B cell (primary cell): ENCODE results near the gene TIAM2. TPM values are rescaled to one million over a fixed set of nuclear protein-coding genes. Genes with fewer than 3 reads are reported as not detected.

Experiments used
- ATAC-seq: fragments of 200-7000 bp; cut with Tn5 transposase; one replicate; pipeline ENCODE4 v1.10.0; 2021; ENCODE audit warnings: low read depth, mild to moderate bottlenecking, moderate number of reproducible peaks, moderate library complexity
- CTCF ChIA-PET: fragments of 350-600 bp; sonication (Branson Sonifier 250); formaldehyde crosslinking; loops from one replicate; lab custom pipeline; 2021; ENCODE audit warnings: antibody characterized with exemption, inconsistent platforms; lab: Charles Lee
- POLR2A ChIA-PET: fragments of 350-600 bp; sonication (Branson Sonifier 250); formaldehyde crosslinking; loops from one replicate; lab custom pipeline; 2021; ENCODE audit warnings: antibody characterized with exemption; lab: Charles Lee
- DNase-seq: peaks from one replicate; pipeline ENCODE4 v3.0.0; 2013
- H2AFZ ChIP-seq: 2 replicates; pipeline ENCODE4 v1.6.1; 2012; ENCODE audit warnings: mild to moderate bottlenecking, low read depth, low read length; ENCODE audit not compliant: insufficient read depth, poor library complexity, severe bottlenecking
- H3K27ac ChIP-seq, 2 donors: 1 replicate in 1 of 2; 2 replicates in 1 of 2; pipeline ENCODE4 v1.5.1; 2012 to 2013; ENCODE audit warnings: low read length in 2 of 2, mild to moderate bottlenecking in 2 of 2, moderate library complexity in 1 of 2
- H3K27me3 ChIP-seq, 4 experiments: fragments of 200-600 bp in 1 of 4; sonication (generic) in 1 of 4; replicated peaks in 1 of 4; 1 replicate in 2 of 4; 2 replicates in 2 of 4; pipeline versions ENCODE4 v1.6.1 to v1.7.0; 2013 to 2016; ENCODE audit warnings: low read length in 3 of 4, mild to moderate bottlenecking in 2 of 4, mixed read lengths in 1 of 4, moderate library complexity in 1 of 4; ENCODE audit not compliant: insufficient read depth in 4 of 4, control insufficient read depth in 3 of 4; ENCODE audit errors: control extremely low read depth in 1 of 4
- H3K36me3 ChIP-seq, 2 experiments: replicated peaks in 1 of 2; 1 replicate in 1 of 2; 2 replicates in 1 of 2; pipeline versions ENCODE4 v1.6.1 to v1.7.1; 2013; ENCODE audit warnings: low read length in 1 of 2; ENCODE audit not compliant: insufficient read depth in 2 of 2, control insufficient read depth in 1 of 2; ENCODE audit errors: control extremely low read depth in 1 of 2, extremely low read depth in 1 of 2
- H3K4me1 ChIP-seq, 2 donors: fragments of 200-600 bp in 1 of 2; sonication (generic) in 1 of 2; 1 replicate in 1 of 2; 2 replicates in 1 of 2; pipeline versions ENCODE4 v1.5.1 to v1.6.1; 2013 to 2017; ENCODE audit warnings: low read length in 2 of 2; ENCODE audit not compliant: control insufficient read depth in 2 of 2, insufficient read depth in 2 of 2
- H3K4me2 ChIP-seq: replicated peaks from 2 replicates; pipeline ENCODE3; 2012; ENCODE audit warnings: mild to moderate bottlenecking, low read depth, low read length; ENCODE audit not compliant: poor library complexity, severe bottlenecking
- H3K4me3 ChIP-seq, 5 experiments: fragments of 200-600 bp in 1 of 5; sonication (generic) in 1 of 5; 1 replicate in 3 of 5; 2 replicates in 2 of 5; pipeline versions ENCODE4 v1.5.1 to v1.7.0; 2011 to 2016; ENCODE audit warnings: low read length in 4 of 5, mild to moderate bottlenecking in 4 of 5, low read depth in 2 of 5, control low read depth in 1 of 5, moderate library complexity in 1 of 5; ENCODE audit not compliant: insufficient read depth in 1 of 5; ENCODE audit errors: control extremely low read depth in 1 of 5, extremely low read depth in 1 of 5
- H3K79me2 ChIP-seq: fragments of 200-600 bp; sonication (generic); one replicate; pipeline ENCODE4 v1.6.0; 2016; ENCODE audit warnings: low read length; ENCODE audit not compliant: control insufficient read depth, insufficient read depth
- H3K9ac ChIP-seq: fragments of 200-600 bp; sonication (generic); 2 replicates; pipeline ENCODE4 v1.6.1; 2017; ENCODE audit warnings: mild to moderate bottlenecking, low read length, moderate library complexity
- H3K9me3 ChIP-seq, 3 donors: one replicate each; pipeline versions ENCODE4 v1.6.1 to v1.7.1; 2013; ENCODE audit warnings: low read length in 2 of 3; ENCODE audit not compliant: control insufficient read depth in 2 of 3, insufficient read depth in 1 of 3; ENCODE audit errors: control extremely low read depth in 1 of 3
- H4K20me1 ChIP-seq: 2 replicates; pipeline ENCODE4 v1.6.0; 2012; ENCODE audit warnings: mild to moderate bottlenecking, low read length; ENCODE audit not compliant: insufficient read depth, control insufficient read depth, poor library complexity, severe bottlenecking
- H3K27ac Mint-ChIP-seq: one replicate; pipeline ENCODE4 v1.8.0; 2021; ENCODE audit warnings: mixed read lengths
- H3K27me3 Mint-ChIP-seq: one replicate; pipeline ENCODE4 v1.8.0; 2021; ENCODE audit warnings: mixed read lengths
- H3K4me1 Mint-ChIP-seq: one replicate; pipeline ENCODE4 v1.8.0; 2021; ENCODE audit warnings: mixed read lengths
- H3K4me3 Mint-ChIP-seq: one replicate; pipeline ENCODE4 v1.8.0; 2021; ENCODE audit warnings: mixed read lengths
- H3K9me3 Mint-ChIP-seq: one replicate; pipeline ENCODE4 v1.8.0; 2022; ENCODE audit warnings: mixed read lengths; ENCODE audit not compliant: insufficient read depth
- EZH2 ChIP-seq: IDR thresholded peaks from 2 replicates; pipeline ENCODE4 v1.6.1; 2012; ENCODE audit warnings: borderline replicate concordance, low read depth, mild to moderate bottlenecking, moderate library complexity, low read length; ENCODE audit not compliant: insufficient read depth, poor library complexity, severe bottlenecking
- WGBS: methylation state at CpG from one replicate; pipeline ENCODE4 v1.1.5; 2013; ENCODE audit warnings: missing lambda C conversion rate; ENCODE audit not compliant: insufficient coverage; 5-methylcytosine and 5-hydroxymethylcytosine counted together
- intact Hi-C: fragments of 100-400 bp; cut with micrococcal nuclease; formaldehyde crosslinking; loops from one replicate; pipeline ENCODE4 v1.10.0; 2022
- polyA plus RNA-seq: library from polyadenylated mRNA; depleted of rRNA; stranded (reverse); fragments of >200 nt; gene quantifications from 2 replicates; pipeline ENCODE4 v1.2.3, GENCODE V29; 2012
- total RNA-seq, 2 donors: library from RNA; stranded (reverse); fragments of 120-200 nt in 1 of 2; gene quantifications; 1 replicate in 1 of 2; 2 replicates in 1 of 2; pipeline versions ENCODE4 v1.2.3 to v1.2.4, GENCODE V29; 2013 to 2022
- TF ChIP-seq, protein P1 (sequence below): fragments of 200-600 bp; IDR thresholded peaks from one replicate; pipeline ENCODE4 v1.8.0; 2022; ENCODE audit warnings: antibody characterized with exemption, mild to moderate bottlenecking

TIAM2 gene
- total and polyA plus RNA-seq, 2 donors (not counting 1 experiment from before 2014, with no cell fraction given), result 13.1 to 18.8 TPM

- no peak overlapping the region for H2AFZ ChIP-seq
- no peak for TF ChIP-seq EZH2
- TF ChIP-seq, protein P1, sequence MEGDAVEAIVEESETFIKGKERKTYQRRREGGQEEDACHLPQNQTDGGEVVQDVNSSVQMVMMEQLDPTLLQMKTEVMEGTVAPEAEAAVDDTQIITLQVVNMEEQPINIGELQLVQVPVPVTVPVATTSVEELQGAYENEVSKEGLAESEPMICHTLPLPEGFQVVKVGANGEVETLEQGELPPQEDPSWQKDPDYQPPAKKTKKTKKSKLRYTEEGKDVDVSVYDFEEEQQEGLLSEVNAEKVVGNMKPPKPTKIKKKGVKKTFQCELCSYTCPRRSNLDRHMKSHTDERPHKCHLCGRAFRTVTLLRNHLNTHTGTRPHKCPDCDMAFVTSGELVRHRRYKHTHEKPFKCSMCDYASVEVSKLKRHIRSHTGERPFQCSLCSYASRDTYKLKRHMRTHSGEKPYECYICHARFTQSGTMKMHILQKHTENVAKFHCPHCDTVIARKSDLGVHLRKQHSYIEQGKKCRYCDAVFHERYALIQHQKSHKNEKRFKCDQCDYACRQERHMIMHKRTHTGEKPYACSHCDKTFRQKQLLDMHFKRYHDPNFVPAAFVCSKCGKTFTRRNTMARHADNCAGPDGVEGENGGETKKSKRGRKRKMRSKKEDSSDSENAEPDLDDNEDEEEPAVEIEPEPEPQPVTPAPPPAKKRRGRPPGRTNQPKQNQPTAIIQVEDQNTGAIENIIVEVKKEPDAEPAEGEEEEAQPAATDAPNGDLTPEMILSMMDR, result no peak
- no peaks in the 10 kb centered on the region for H3K9me3 ChIP-seq
- no peak for DNase-seq
- no peak overlapping the region for H3K27ac ChIP-seq
- no peak overlapping the region for H3K4me2 ChIP-seq
- no peak overlapping the region for H3K9ac ChIP-seq
- ATAC-seq, result no peak
- H3K36me3 ChIP-seq, result no peaks in the 10 kb centered on the region
- WGBS, result 100% methylated on average over 3 of the region's 5 CpGs
- no peaks in the 10 kb centered on the region for H3K27me3 Mint-ChIP-seq
- H3K79me2 ChIP-seq, result no peaks in the 10 kb centered on the region
- ChIA-PET CTCF (no interaction called here), POLR2A (no interaction called here)
- peaks cover 10% of the 10 kb centered on the region for H3K4me1 Mint-ChIP-seq
- intact Hi-C loops, result no loop called here
- peaks cover 0 to 3% of the 10 kb centered on the region in 2 donors for H3K4me1 ChIP-seq
- no peaks in the 10 kb centered on the region for H4K20me1 ChIP-seq
- no peaks in the 10 kb centered on the region for H3K9me3 Mint-ChIP-seq
- H3K27ac Mint-ChIP-seq, result no peak overlapping the region
- no peaks in the 10 kb centered on the region for H3K27me3 ChIP-seq
- no peak overlapping the region for H3K4me3 Mint-ChIP-seq
- H3K4me3 ChIP-seq, result no peak overlapping the region
These were observed 17.5 kb upstream of the TIAM2 start for GRCh38 chr6:154977588-154977987.

DNA sequence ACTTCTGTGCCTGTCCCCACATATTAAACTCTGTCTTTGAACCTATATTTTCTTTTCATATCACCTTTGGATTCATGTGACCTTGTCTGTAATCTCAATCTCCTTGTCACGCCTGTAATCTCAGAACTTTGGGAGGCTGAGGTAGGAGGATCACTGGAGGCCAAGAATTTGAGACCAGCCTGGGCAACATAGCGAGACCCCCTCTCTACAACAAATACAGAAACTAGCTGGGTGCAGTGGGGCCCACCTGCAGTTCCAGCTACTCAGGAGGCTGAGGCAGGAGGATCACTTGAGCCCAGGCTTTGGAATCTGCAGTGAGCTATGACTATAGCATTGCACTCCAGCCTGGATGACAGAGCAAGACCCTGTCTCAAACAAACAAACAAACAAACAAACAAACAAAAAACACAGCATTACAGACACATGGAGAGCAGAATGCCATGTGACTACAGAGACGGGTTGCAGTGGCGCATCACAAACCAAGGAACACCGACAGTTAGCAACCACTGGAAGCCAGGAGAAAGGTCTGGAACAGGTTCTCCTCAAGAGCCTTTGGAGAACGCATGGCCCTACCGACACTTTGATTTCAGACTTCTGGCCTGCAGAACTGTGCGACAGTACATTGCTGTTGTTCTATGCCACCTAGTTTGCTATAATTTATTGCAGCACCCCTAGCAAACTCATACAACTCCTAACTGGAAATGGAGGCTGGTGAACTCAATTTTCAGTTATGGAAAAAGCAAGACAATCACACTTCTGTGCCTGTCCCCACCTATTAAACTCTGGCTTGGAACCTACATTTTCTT lies 14.6 kb upstream of the TIAM2 start:
- Mint-ChIP-seq H3K27ac (no peak overlapping the region), H3K9me3 (no peaks in the 10 kb centered on the region), H3K27me3 (no peaks in the 10 kb centered on the region), H3K4me3 (no peak overlapping the region), H3K4me1 (peaks cover 10% of the 10 kb centered on the region)
- TF ChIP-seq, protein P1, result no peak
- TF ChIP-seq EZH2, result no peak
- intact Hi-C loops, result no loop called here
- no peak for DNase-seq
- H3K27ac ChIP-seq, result no peak overlapping the region
- no peaks in the 10 kb centered on the region for H3K79me2 ChIP-seq
- no peaks in the 10 kb centered on the region for H3K36me3 ChIP-seq
- H4K20me1 ChIP-seq, result no peaks in the 10 kb centered on the region
- no peak overlapping the region for H2AFZ ChIP-seq
- no peak overlapping the region for H3K4me2 ChIP-seq
- H3K9ac ChIP-seq, result no peak overlapping the region
- no peak for ATAC-seq
- no peaks in the 10 kb centered on the region for H3K27me3 ChIP-seq
- ChIA-PET CTCF (no interaction called here), POLR2A (no interaction called here)
- H3K4me1 ChIP-seq, result peaks cover 0 to 3% of the 10 kb centered on the region in 2 donors
- H3K4me3 ChIP-seq, result no peak overlapping the region
- H3K9me3 ChIP-seq, result no peaks in the 10 kb centered on the region
- 100% methylated on average over 4 of the region's 8 CpGs for WGBS
